ENCODE measurements around the gene SIN3B. TPM values are rescaled to one million over a fixed set of nuclear protein-coding genes. Genes with fewer than 3 reads are reported as not detected.

SIN3B gene
- polyA plus RNA-seq, 2 of the 4 experiments (the other 2 are of a cell fraction), result 12.2 to 21.3 TPM

GRCh38 chr19:16875584-16876555 is 46.7 kb downstream of the SIN3B start:
- DNase-seq (ENCODE audit: low read depth in 1 of 2, low spot score in 1 of 2) (no peak), FAIRE-seq (no peak), ATAC-seq (no peak)
- Histone ChIP-seq H3K9me3 (peaks cover 6% of the 10 kb centered on the region; the same call in 2 of the 3 replicates), H3K4me1 (no peaks in the 10 kb centered on the region), H3K4me2 (no peak overlapping the region), H3K27ac (no peak overlapping the region), H3K4me3 (no peak overlapping the region)
- CTCF ChIA-PET, result no interaction called here
- TF ChIP-seq FOSL2 (IDR thresholded peaks at IDR 0.05) (no peak), FOSL2 (CRISPR knock-in tag; IDR thresholded peaks at IDR 0.05) (no peak), POLR2A (IDR thresholded peaks at IDR 0.05; ENCODE audit: low read length) (no peak), RFX5 (IDR thresholded peaks at IDR 0.05) (no peak)
- POLR2A ChIA-PET, result no interaction called here
- 93% methylated on average over 30 of the region's 39 CpGs for WGBS (ENCODE audit: missing lambda C conversion rate)

GRCh38 chr19:16876904-16877361 is 47.7 kb downstream of the SIN3B start:
- ATAC-seq, result no peak
- no peak for TF ChIP-seq POLR2AphosphoS2 (conservative IDR thresholded peaks at IDR 0.05; ENCODE audit: low read length)
- no peak for DNase-seq (ENCODE audit: low read depth in 1 of 2, low spot score in 1 of 2)

GRCh38 chr19:16877581-16877980 is 48.4 kb downstream of the SIN3B start:
- Histone ChIP-seq H3K4me2 (no peak overlapping the region), H3K27ac (no peak overlapping the region), H3K9me3 (peaks cover 21% of the 10 kb centered on the region), H3K4me3 (no peak overlapping the region), H3K4me1 (no peaks in the 10 kb centered on the region)
- no peak for TF ChIP-seq ZC3H11A (IDR thresholded peaks at IDR 0.05)
- TF ChIP-seq GATA3 (IDR thresholded peaks at IDR 0.05; ENCODE audit: borderline replicate concordance), result no peak
- no peak for TF ChIP-seq USF2 (IDR thresholded peaks at IDR 0.05)
- no peak for TF ChIP-seq JUNB (IDR thresholded peaks at IDR 0.05)
- TF ChIP-seq POLR2A (IDR thresholded peaks at IDR 0.05; ENCODE audit: low read length), result no peak
- TF ChIP-seq MYC (IDR thresholded peaks at IDR 0.05; ENCODE audit: borderline replicate concordance, low read length), result no peak
- TF ChIP-seq ELK1 (IDR thresholded peaks at IDR 0.05; ENCODE audit: low read depth, low read length), result no peak
- TF ChIP-seq FOSB (CRISPR knock-in tag; IDR thresholded peaks at IDR 0.05), result no peak
- no peak for TF ChIP-seq NPAS2 (CRISPR knock-in tag; IDR thresholded peaks at IDR 0.05; ENCODE audit: borderline replicate concordance)
- TF ChIP-seq ZNF302 (CRISPR knock-in tag; IDR thresholded peaks at IDR 0.05), result no peak
- TF ChIP-seq KDM5A (IDR thresholded peaks at IDR 0.05), result no peak
- TF ChIP-seq FOXS1 (CRISPR knock-in tag; IDR thresholded peaks at IDR 0.05), result no peak
- TF ChIP-seq HMGXB4 (CRISPR knock-in tag; IDR thresholded peaks at IDR 0.05; ENCODE audit: borderline replicate concordance), result no peak
- TF ChIP-seq NFE2L2 (conservative IDR thresholded peaks at IDR 0.05; ENCODE audit: low read length), result no peak
- TF ChIP-seq EP300 (IDR thresholded peaks at IDR 0.05), result no peak
- no peak for TF ChIP-seq RCOR1 (IDR thresholded peaks at IDR 0.05; ENCODE audit: low read depth, low read length)
- no peak for TF ChIP-seq HDAC2 (IDR thresholded peaks at IDR 0.05)
- POLR2A ChIA-PET, result no interaction called here
- ATAC-seq (no peak), DNase-seq (ENCODE audit: low read depth in 1 of 2, low spot score in 1 of 2) (no peak), FAIRE-seq (no peak)
- 80% methylated on average over 5 of the region's 11 CpGs for WGBS (ENCODE audit: missing lambda C conversion rate)
- CTCF ChIA-PET, result no interaction called here

More at GRCh38 chr19:16876904-16877361, 47.7 kb downstream of the SIN3B start:
- POLR2A ChIA-PET, result no interaction called here
- Histone ChIP-seq H3K27ac (no peak overlapping the region), H3K4me1 (no peaks in the 10 kb centered on the region), H3K4me3 (no peak overlapping the region), H3K4me2 (no peak overlapping the region), H3K9me3 (peaks cover 15% of the 10 kb centered on the region; the same call in 2 of the 3 replicates)
- WGBS (ENCODE audit: missing lambda C conversion rate), result 93% methylated on average over 6 of the region's 12 CpGs
- CTCF ChIA-PET, result interaction anchor here (0.6 kb wide), 1 partner anchor 79 kb away, joined by 3 read pairs; no protein-coding TSS in a partner anchor
- FAIRE-seq, result no peak
